Ascending aorta (tissue), 2 donors: ENCODE measurements around the gene MAN2C1. TPM values are rescaled to one million over a fixed set of nuclear protein-coding genes. Genes with fewer than 3 reads are reported as not detected.

Experiments used
- DNase-seq, 2 donors: peaks; one replicate each; pipeline ENCODE4 v3.0.0-alpha.2; 2019; ENCODE audit warnings: low spot score in 2 of 2
- H3K27ac ChIP-seq, 2 donors: fragments of 200-600 bp; sonication (generic); one replicate each; pipeline ENCODE4 v1.5.1; 2016 to 2017; ENCODE audit warnings: mild to moderate bottlenecking in 1 of 2
- H3K27me3 ChIP-seq: fragments of 200-600 bp; sonication (generic); one replicate; pipeline ENCODE4 v1.5.1; 2017
- H3K36me3 ChIP-seq, 2 donors: fragments of 200-600 bp; sonication (generic); one replicate each; pipeline ENCODE4 v1.5.1; 2016
- H3K4me1 ChIP-seq, 2 donors: fragments of 200-600 bp; sonication (generic); one replicate each; pipeline ENCODE4 v1.5.1; 2016 to 2017; ENCODE audit warnings: mild to moderate bottlenecking in 1 of 2
- H3K4me3 ChIP-seq, 2 donors: fragments of 200-600 bp; sonication (generic); one replicate each; pipeline ENCODE4 v1.5.1; 2016 to 2017; ENCODE audit warnings: mild to moderate bottlenecking in 1 of 2
- H3K9me3 ChIP-seq, 2 donors: fragments of 200-600 bp; sonication (generic); one replicate each; pipeline ENCODE4 v1.5.1; 2016
- intact Hi-C: fragments of 100-400 bp; cut with DNase I; formaldehyde crosslinking; loops from one replicate; pipeline ENCODE4 v1.15.1; 2023
- total RNA-seq: library from RNA; depleted of rRNA; stranded (reverse); fragments of >200 nt; gene quantifications from one replicate; pipeline ENCODE4 v1.1.0, GENCODE V29; 2016
- TF ChIP-seq, protein P1 (sequence below), 3 experiments: fragments of 200-600 bp in 2 of 3; fragments of 450-650 bp in 1 of 3; sonication (generic) in 2 of 3; IDR thresholded peaks; one replicate each; pipeline ENCODE4 v1.5.1; 2016 to 2019; ENCODE audit warnings: antibody characterized with exemption in 3 of 3, mild to moderate bottlenecking in 1 of 3, moderate library complexity in 1 of 3

MAN2C1 gene
- total RNA-seq, 1 donor from 2014 or later, result 447 TPM

- TF ChIP-seq, protein P1, sequence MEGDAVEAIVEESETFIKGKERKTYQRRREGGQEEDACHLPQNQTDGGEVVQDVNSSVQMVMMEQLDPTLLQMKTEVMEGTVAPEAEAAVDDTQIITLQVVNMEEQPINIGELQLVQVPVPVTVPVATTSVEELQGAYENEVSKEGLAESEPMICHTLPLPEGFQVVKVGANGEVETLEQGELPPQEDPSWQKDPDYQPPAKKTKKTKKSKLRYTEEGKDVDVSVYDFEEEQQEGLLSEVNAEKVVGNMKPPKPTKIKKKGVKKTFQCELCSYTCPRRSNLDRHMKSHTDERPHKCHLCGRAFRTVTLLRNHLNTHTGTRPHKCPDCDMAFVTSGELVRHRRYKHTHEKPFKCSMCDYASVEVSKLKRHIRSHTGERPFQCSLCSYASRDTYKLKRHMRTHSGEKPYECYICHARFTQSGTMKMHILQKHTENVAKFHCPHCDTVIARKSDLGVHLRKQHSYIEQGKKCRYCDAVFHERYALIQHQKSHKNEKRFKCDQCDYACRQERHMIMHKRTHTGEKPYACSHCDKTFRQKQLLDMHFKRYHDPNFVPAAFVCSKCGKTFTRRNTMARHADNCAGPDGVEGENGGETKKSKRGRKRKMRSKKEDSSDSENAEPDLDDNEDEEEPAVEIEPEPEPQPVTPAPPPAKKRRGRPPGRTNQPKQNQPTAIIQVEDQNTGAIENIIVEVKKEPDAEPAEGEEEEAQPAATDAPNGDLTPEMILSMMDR (IDR thresholded peaks at IDR 0.05), result no peak
- Histone ChIP-seq H3K4me1 (peaks cover 5 to 8% of the 10 kb centered on the region in 2 donors), H3K27ac (no peak overlapping the region), H3K9me3 (no peaks in the 10 kb centered on the region), H3K27me3 (no peaks in the 10 kb centered on the region), H3K36me3 (peaks cover 40 to 66% of the 10 kb centered on the region in 2 donors), H3K4me3 (no peak overlapping the region)
- no peak for DNase-seq
- intact Hi-C loops, result loop anchor here (5.0 to 10.0 kb wide), 3 partner anchors 257 to 432 kb away; partner anchors contain the start of genes PPCDC and SNUPN
These were observed 1.6 kb upstream of the MAN2C1 start for GRCh38 chr15:75369897-75370581.

DNA sequence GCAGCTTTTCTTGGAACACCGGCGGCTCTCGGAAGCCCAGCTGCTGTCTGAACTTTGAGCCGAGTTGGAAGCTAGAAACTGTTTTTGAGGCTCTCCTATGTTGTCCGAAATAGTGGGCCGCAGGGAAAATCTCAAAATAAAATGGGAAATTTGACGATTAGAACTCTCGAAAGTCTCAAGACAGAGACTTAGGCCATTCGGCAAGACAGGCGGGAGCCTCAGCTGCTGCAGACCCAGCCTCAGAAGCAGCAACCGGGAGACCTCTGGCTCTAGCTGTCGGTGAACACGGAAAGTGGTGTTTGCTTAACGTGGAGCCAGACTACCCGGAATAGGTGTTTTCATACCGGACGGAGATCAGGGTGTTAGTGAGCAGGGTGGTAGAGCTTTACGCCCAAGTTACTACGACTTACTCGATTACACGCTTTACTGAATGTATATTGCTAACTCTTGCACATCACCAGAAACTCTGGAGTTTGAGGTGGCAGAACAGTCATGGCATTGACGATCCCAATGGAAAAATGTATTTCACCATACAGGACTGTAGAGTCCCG is 357 bp upstream of the MAN2C1 start:
- DNase-seq, result no peak
- Histone ChIP-seq H3K27me3 (no peaks in the 10 kb centered on the region), H3K4me1 (peaks cover 5 to 8% of the 10 kb centered on the region in 2 donors), H3K27ac (peak overlapping the region; percentile 99), H3K4me3 (peak overlapping the region; percentile 94 to 98), H3K36me3 (peaks cover 41 to 66% of the 10 kb centered on the region in 2 donors), H3K9me3 (no peaks in the 10 kb centered on the region)
- intact Hi-C loops, result loop anchor here (1.0 to 10.0 kb wide), 5 partner anchors 20 to 434 kb away; partner anchors contain the start of genes PPCDC and SNUPN
- TF ChIP-seq, protein P1 (IDR thresholded peaks at IDR 0.05), result no peak

DNA sequence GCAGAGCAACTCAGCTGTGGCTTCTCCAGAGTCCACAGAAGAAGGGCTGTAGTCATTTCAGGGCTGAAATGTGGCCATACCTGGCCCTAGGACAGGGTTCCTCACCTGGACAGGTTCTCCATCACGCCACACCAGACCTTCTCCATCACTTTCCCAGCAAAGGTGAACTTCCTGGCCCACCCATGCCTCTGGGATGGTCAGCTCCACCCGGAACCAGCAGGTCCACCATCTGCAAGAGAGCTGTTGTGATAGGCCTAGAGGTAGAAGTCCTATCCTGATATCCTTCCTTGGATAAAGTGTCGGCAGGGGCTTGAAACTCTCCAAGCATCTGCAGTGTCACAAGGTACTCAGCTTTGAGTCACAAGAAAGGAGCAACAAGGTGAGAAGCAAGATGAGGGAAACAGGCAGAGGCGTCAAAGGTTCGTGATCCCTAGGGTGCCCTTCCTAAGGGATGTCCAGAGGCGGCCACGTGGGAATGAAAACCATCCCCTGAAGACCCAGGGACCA is 948 bp downstream of the MAN2C1 start:
- intact Hi-C loops, result loop anchor here (5.0 to 10.0 kb wide), 3 partner anchors 260 to 435 kb away; partner anchors contain the start of genes PPCDC and SNUPN
- H3K36me3 ChIP-seq, result peaks cover 46 to 66% of the 10 kb centered on the region in 2 donors
- H3K9me3 ChIP-seq, result no peaks in the 10 kb centered on the region
- H3K4me1 ChIP-seq, result peaks cover 5 to 8% of the 10 kb centered on the region in 2 donors
- H3K27me3 ChIP-seq, result no peaks in the 10 kb centered on the region
- TF ChIP-seq, protein P1 (IDR thresholded peaks at IDR 0.05), result no peak
- H3K27ac ChIP-seq, result peak overlapping the region; percentile 99
- no peak for DNase-seq
- peak overlapping the region; percentile 94 to 98 for H3K4me3 ChIP-seq

DNA sequence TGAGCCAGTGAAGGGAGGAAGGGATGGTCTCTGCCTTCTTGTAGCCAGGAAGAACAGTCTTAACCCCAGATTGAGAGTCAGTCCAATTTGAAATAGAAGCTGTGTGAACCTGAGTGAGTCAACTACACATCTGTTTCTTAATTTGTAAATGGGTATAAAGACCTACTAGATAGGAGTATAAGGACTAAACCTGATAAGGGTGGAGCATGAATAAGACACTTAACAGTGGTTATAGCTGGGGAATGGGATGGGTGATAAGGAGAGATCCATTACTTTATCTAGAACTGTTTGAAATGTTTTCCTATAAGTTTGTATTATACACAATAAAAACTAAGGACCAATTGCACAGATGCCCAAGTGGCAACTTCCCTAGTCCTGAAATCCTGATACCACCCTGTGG is 1.4 kb downstream of the MAN2C1 start:
- Histone ChIP-seq H3K4me1 (peaks cover 5 to 8% of the 10 kb centered on the region in 2 donors), H3K4me3 (peak overlapping the region in 1 of 2 donors; percentile 98), H3K27ac (peak overlapping the region; percentile 99), H3K36me3 (peaks cover 48 to 66% of the 10 kb centered on the region in 2 donors), H3K27me3 (no peaks in the 10 kb centered on the region), H3K9me3 (no peaks in the 10 kb centered on the region)
- TF ChIP-seq, protein P1 (IDR thresholded peaks at IDR 0.05), result no peak
- DNase-seq, result no peak
- intact Hi-C loops, result loop anchor here (5.0 to 10.0 kb wide), 3 partner anchors 260 to 435 kb away; partner anchors contain the start of genes PPCDC and SNUPN

GRCh38 chr15:75366163-75366562 is 2.2 kb downstream of the MAN2C1 start:
- TF ChIP-seq, protein P1 (IDR thresholded peaks at IDR 0.05), result no peak
- intact Hi-C loops, result loop anchor here (5.0 to 10.0 kb wide), 3 partner anchors 261 to 436 kb away; partner anchors contain the start of genes PPCDC and SNUPN
- DNase-seq, result no peak

More at GRCh38 chr15:75366163-75366562, 2.2 kb downstream of the MAN2C1 start:
- Histone ChIP-seq H3K9me3 (no peaks in the 10 kb centered on the region), H3K36me3 (peaks cover 48 to 66% of the 10 kb centered on the region in 2 donors), H3K4me3 (no peak overlapping the region), H3K27me3 (no peaks in the 10 kb centered on the region), H3K4me1 (peaks cover 5 to 8% of the 10 kb centered on the region in 2 donors), H3K27ac (no peak overlapping the region)
